Activated naive CD4-positive, alpha-beta T cell (primary cell): ENCODE data around the gene PRKG2.

Experiments
- DNase-seq, 4 experiments: peaks; one replicate each; lab custom pipeline; 2025; lab: John Stamatoyannopoulos, UW

Gene PRKG2

GRCh38 chr4:81039351-81039972 is 175.6 kb downstream of the PRKG2 start:
- no peak for DNase-seq

- DNase-seq, result no peak
Observed at GRCh38 chr4:81038636-81039350, 176.2 kb downstream of the PRKG2 start.
